OCI-LY1 (cell line): ENCODE results near the gene TRMT44.

ENCODE experiments used
- CTCF ChIP-seq: fragments of 200-600 bp; sonication (generic), shearing (Covaris generic); IDR thresholded peaks from 2 replicates; pipeline ENCODE4 v1.5.1; 2017; ENCODE audit warnings: mild to moderate bottlenecking, antibody characterized with exemption, low read length, moderate library complexity, mixed read lengths
- EZH2 ChIP-seq: fragments of 200-600 bp; sonication (generic), shearing (Covaris generic); IDR thresholded peaks from 2 replicates; pipeline ENCODE4 v1.8.0; 2017; ENCODE audit warnings: borderline replicate concordance, mixed run types, mild to moderate bottlenecking, antibody characterized with exemption, low read length, moderate library complexity, mixed read lengths

- TF ChIP-seq CTCF: no peak
- no peak for TF ChIP-seq EZH2
Observed at GRCh38 chr4:8439914-8440491, 574 bp upstream of the TRMT44 start.
